Activated CD8-positive, alpha-beta T cell treated with anti-CD3 and anti-CD28 coated beads for 36 hours (primary cell): ENCODE data around the gene MACF1. TPM values are rescaled to one million over a fixed set of nuclear protein-coding genes. Genes with fewer than 3 reads are reported as not detected.

Source experiments
- ATAC-seq: fragments of 200-7000 bp; cut with Tn5 transposase; one replicate; pipeline ENCODE4 v1.10.0; 2021; ENCODE audit warnings: mild to moderate bottlenecking, moderate library complexity
- CTCF ChIA-PET: fragments of 350-600 bp; sonication (Branson Sonifier 250); formaldehyde crosslinking; loops from one replicate; lab custom pipeline; 2021; ENCODE audit warnings: antibody characterized with exemption; lab: Charles Lee
- POLR2A ChIA-PET: fragments of 350-600 bp; sonication (Branson Sonifier 250); formaldehyde crosslinking; loops from one replicate; lab custom pipeline; 2021; ENCODE audit warnings: antibody characterized with exemption; lab: Charles Lee
- DNase-seq: peaks from one replicate; pipeline ENCODE4 v3.0.0-alpha.2; 2020
- H3K27ac Mint-ChIP-seq: one replicate; pipeline ENCODE4 v1.8.0; 2021; ENCODE audit warnings: mild to moderate bottlenecking, mixed read lengths
- H3K27me3 Mint-ChIP-seq: one replicate; pipeline ENCODE4 v1.8.0; 2021; ENCODE audit warnings: mixed read lengths
- H3K36me3 Mint-ChIP-seq: one replicate; pipeline ENCODE4 v1.8.0; 2021; ENCODE audit warnings: low read depth, mixed read lengths
- H3K4me1 Mint-ChIP-seq: one replicate; pipeline ENCODE4 v1.8.0; 2021; ENCODE audit warnings: low read depth, mixed read lengths
- H3K4me3 Mint-ChIP-seq: one replicate; pipeline ENCODE4 v1.8.0; 2021; ENCODE audit warnings: mild to moderate bottlenecking, moderate library complexity, mixed read lengths
- H3K9me3 Mint-ChIP-seq: one replicate; pipeline ENCODE4 v1.8.0; 2021; ENCODE audit warnings: mixed read lengths
- CTCF ChIP-seq: fragments of 200-600 bp; IDR thresholded peaks from one replicate; pipeline ENCODE4 v1.8.0; 2022; ENCODE audit warnings: antibody characterized with exemption, mild to moderate bottlenecking
- intact Hi-C: fragments of 100-400 bp; cut with micrococcal nuclease; formaldehyde crosslinking; loops from one replicate; pipeline ENCODE4 v1.10.0; 2022
- total RNA-seq, 2 experiments: library from RNA; stranded (reverse); gene quantifications; one replicate each; pipeline ENCODE4 v1.2.3, GENCODE V29; 2021

The MACF1 gene
- total RNA-seq, 2 experiments from 2014 or later: 201 to 215 TPM

GRCh38 chr1:39422614-39423013 lies 218.1 kb downstream of the MACF1 start:
- intact Hi-C loops: no loop called here
- ChIA-PET CTCF (interaction anchor here (4.9 kb wide), 1 partner anchor 12 kb away, joined by 45 read pairs; no protein-coding TSS in a partner anchor), POLR2A (no interaction called here)
- H3K27me3 Mint-ChIP-seq: no peaks in the 10 kb centered on the region
- no peak for ATAC-seq
- DNase-seq: no peak
- no peak for TF ChIP-seq CTCF
- no peak overlapping the region for H3K4me3 Mint-ChIP-seq
- peaks cover 18% of the 10 kb centered on the region for H3K4me1 Mint-ChIP-seq
- no peaks in the 10 kb centered on the region for H3K9me3 Mint-ChIP-seq
- H3K27ac Mint-ChIP-seq: peak overlapping the region; percentile 44
- peaks cover 31% of the 10 kb centered on the region for H3K36me3 Mint-ChIP-seq

GRCh38 chr1:39425151-39425550 lies 220.7 kb downstream of the MACF1 start:
- H3K4me3 Mint-ChIP-seq: no peak overlapping the region
- ChIA-PET CTCF (interaction anchor here (0.9 to 3.1 kb wide), 5 partner anchors 13 to 234 kb away, joined by 3 to 19 read pairs (median 4); no protein-coding TSS in a partner anchor), POLR2A (interaction anchor here (1.3 to 1.7 kb wide), 2 partner anchors 12 to 13 kb away, joined by 3 to 4 read pairs; no protein-coding TSS in a partner anchor)
- H3K9me3 Mint-ChIP-seq: no peaks in the 10 kb centered on the region
- H3K4me1 Mint-ChIP-seq: peaks cover 10% of the 10 kb centered on the region
- ATAC-seq (no peak), DNase-seq (no peak)
- intact Hi-C loops: no loop called here
- H3K36me3 Mint-ChIP-seq: peaks cover 42% of the 10 kb centered on the region
- no peak overlapping the region for H3K27ac Mint-ChIP-seq
- no peak for TF ChIP-seq CTCF
- no peaks in the 10 kb centered on the region for H3K27me3 Mint-ChIP-seq

GRCh38 chr1:39425634-39426033 lies 221.1 kb downstream of the MACF1 start:
- no peak for DNase-seq
- intact Hi-C loops: no loop called here
- H3K27ac Mint-ChIP-seq: no peak overlapping the region
- ChIA-PET POLR2A (interaction anchor here (1.3 kb wide), 1 partner anchor 12 kb away, joined by 3 read pairs; no protein-coding TSS in a partner anchor), CTCF (interaction anchor here (0.9 to 3.1 kb wide), 5 partner anchors 13 to 234 kb away, joined by 3 to 19 read pairs (median 4); no protein-coding TSS in a partner anchor)
- no peaks in the 10 kb centered on the region for H3K27me3 Mint-ChIP-seq
- no peaks in the 10 kb centered on the region for H3K9me3 Mint-ChIP-seq
- no peak for ATAC-seq
- TF ChIP-seq CTCF: no peak
- H3K4me1 Mint-ChIP-seq: peaks cover 9% of the 10 kb centered on the region
- peaks cover 47% of the 10 kb centered on the region for H3K36me3 Mint-ChIP-seq
- H3K4me3 Mint-ChIP-seq: no peak overlapping the region

GRCh38 chr1:39426346-39426745 lies 221.9 kb downstream of the MACF1 start:
- POLR2A ChIA-PET: interaction anchor here (1.3 kb wide), 1 partner anchor 12 kb away, joined by 3 read pairs; no protein-coding TSS in a partner anchor
- CTCF ChIA-PET: interaction anchor here (3.1 kb wide), 1 partner anchor 16 kb away, joined by 19 read pairs; no protein-coding TSS in a partner anchor
- H3K27ac Mint-ChIP-seq: no peak overlapping the region

More at GRCh38 chr1:39426346-39426745, 221.9 kb downstream of the MACF1 start:
- ATAC-seq: no peak
- H3K27me3 Mint-ChIP-seq: no peaks in the 10 kb centered on the region
- H3K36me3 Mint-ChIP-seq: peaks cover 50% of the 10 kb centered on the region
- H3K4me3 Mint-ChIP-seq: no peak overlapping the region
- peaks cover 9% of the 10 kb centered on the region for H3K4me1 Mint-ChIP-seq
- H3K9me3 Mint-ChIP-seq: no peaks in the 10 kb centered on the region
- DNase-seq: no peak
- intact Hi-C loops: no loop called here
- no peak for TF ChIP-seq CTCF
